Activated CD4-positive, CD25-positive, alpha-beta regulatory T cell treated with anti-CD3 and anti-CD28 coated beads, Interleukin-2, amount 50 U/mL, for 24 hours (primary cell): ENCODE data around the gene CENPE.

ENCODE experiments used
- ATAC-seq, 2 donors: fragments of 150-1000 bp; cut with Tn5 transposase; one replicate each; pipeline ENCODE4 v1.10.0; 2021; ENCODE audit warnings: mild to moderate bottlenecking in 1 of 2, moderate library complexity in 1 of 2

Gene CENPE

GRCh38 chr4:103118166-103118565, 80.0 kb downstream of the CENPE start:
- no peak for ATAC-seq

- no peak for ATAC-seq
Observed at GRCh38 chr4:103111598-103111997, 86.5 kb downstream of the CENPE start.

GRCh38 chr4:103108542-103108941, 89.6 kb downstream of the CENPE start:
- ATAC-seq: no peak

GRCh38 chr4:103105558-103106356, 92.4 kb downstream of the CENPE start:
- ATAC-seq: no peak

GRCh38 chr4:103104886-103105285, 93.3 kb downstream of the CENPE start:
- no peak for ATAC-seq

- ATAC-seq: no peak
Observed at GRCh38 chr4:103100691-103101090, 97.5 kb downstream of the CENPE start.

GRCh38 chr4:103099691-103100392, 98.3 kb downstream of the CENPE start, which contains the start of gene BDH2:
Gene BDH2 (minus strand): TSS chr4:103099834. CDS start chr4:103096254, 3,580 bp downstream.
- ATAC-seq: peak; percentile 97 to 98

- no peak for ATAC-seq
Observed at GRCh38 chr4:103098756-103099440, 99.2 kb downstream of the CENPE start.

- ATAC-seq: no peak
Observed at GRCh38 chr4:103098341-103098740, 99.8 kb downstream of the CENPE start.

- ATAC-seq: no peak
Observed at GRCh38 chr4:103097112-103097511, 101.0 kb downstream of the CENPE start.

- ATAC-seq: no peak
Observed at GRCh38 chr4:103095080-103095479, 103.1 kb downstream of the CENPE start.

- ATAC-seq: peak; percentile 36 to 45
Observed at GRCh38 chr4:103092245-103092644, 105.9 kb downstream of the CENPE start.

GRCh38 chr4:103091601-103092223, 106.4 kb downstream of the CENPE start:
- ATAC-seq: peak; percentile 41 to 66

GRCh38 chr4:103089481-103089880, 108.7 kb downstream of the CENPE start:
- ATAC-seq: no peak

- ATAC-seq: no peak
Observed at GRCh38 chr4:103086551-103086950, 111.6 kb downstream of the CENPE start.

GRCh38 chr4:103085555-103086196, 112.5 kb downstream of the CENPE start:
- ATAC-seq: no peak

- no peak for ATAC-seq
Observed at GRCh38 chr4:103079621-103080020, 118.5 kb downstream of the CENPE start.

- ATAC-seq: peak; percentile 60 to 65
Observed at GRCh38 chr4:103076747-103077347, 121.3 kb downstream of the CENPE start, which contains the start of gene SLC9B2. Gene SLC9B2 (minus strand): TSS chr4:103076761. CDS start chr4:103067550, 9,211 bp downstream.

- peak; percentile 70 to 73 for ATAC-seq
Observed at GRCh38 chr4:103075894-103076746, 122.0 kb downstream of the CENPE start.

- ATAC-seq: no peak
Observed at GRCh38 chr4:103075435-103075893, 122.7 kb downstream of the CENPE start.
